Suprapubic skin (tissue), 3 donors: ENCODE results near the gene TLE1.

Experiments used
- CTCF ChIP-seq, 2 donors: fragments of 200-600 bp in 1 of 2; fragments of 450-650 bp in 1 of 2; sonication (generic) in 1 of 2; IDR thresholded peaks; one replicate each; pipeline ENCODE4 v1.5.1; 2016 to 2019; ENCODE audit warnings: antibody characterized with exemption in 2 of 2, mild to moderate bottlenecking in 1 of 2, moderate library complexity in 1 of 2
- EP300 ChIP-seq: sonication (generic); formaldehyde crosslinking; IDR thresholded peaks from one replicate; pipeline ENCODE4 v1.6.1; 2017; ENCODE audit warnings: antibody characterized with exemption

GRCh38 chr9:81596679-81597418 lies 92.5 kb downstream of the TLE1 start:
- no peak for TF ChIP-seq CTCF (IDR thresholded peaks at IDR 0.05)
- TF ChIP-seq EP300, result no peak
